Urothelium cell line (cell line): Measurements from ENCODE around the gene COX10.
A peak's percentile ranks its signal among the peaks of the same experiment; 100 is the strongest.
"Not testable (repeated sequence)": the region's sequence is repeated elsewhere in the genome, so short reads cannot be mapped to it uniquely, and the experiment has no call there.

Experiments used
- DNase-seq: peaks from one replicate; pipeline ENCODE4 v3.0.0; 2011; ENCODE audit warnings: low spot score, mixed read lengths
- FAIRE-seq: peaks from 2 replicates; lab custom pipeline; 2011; peaks lifted over from hg19 to GRCh38; lab: Jason Lieb, UNC

Gene COX10

GRCh38 chr17:14202388-14203166 is 133.3 kb downstream of the COX10 start:
- no peak for DNase-seq
- no peak for FAIRE-seq

DNA sequence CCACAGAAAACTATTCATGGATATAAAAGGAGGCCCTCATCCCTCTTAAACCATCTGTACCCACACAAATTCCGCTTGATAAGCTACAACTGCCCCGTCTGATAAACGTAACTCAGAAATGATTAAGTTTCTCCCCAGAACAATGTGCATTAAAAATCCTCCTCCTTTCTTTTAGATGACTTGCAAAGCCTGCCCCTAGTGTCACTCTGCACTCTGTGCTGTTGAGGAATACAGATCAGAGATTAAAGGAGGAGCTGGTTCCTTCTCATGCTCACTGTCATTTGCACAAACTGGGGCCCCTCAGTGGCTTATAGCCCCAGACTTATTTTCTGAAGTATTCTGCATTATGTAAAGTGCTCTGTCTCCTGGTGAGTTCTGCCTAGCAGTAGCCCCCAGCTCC is 134.1 kb downstream of the COX10 start:
- FAIRE-seq (no peak), DNase-seq (no peak)

DNA sequence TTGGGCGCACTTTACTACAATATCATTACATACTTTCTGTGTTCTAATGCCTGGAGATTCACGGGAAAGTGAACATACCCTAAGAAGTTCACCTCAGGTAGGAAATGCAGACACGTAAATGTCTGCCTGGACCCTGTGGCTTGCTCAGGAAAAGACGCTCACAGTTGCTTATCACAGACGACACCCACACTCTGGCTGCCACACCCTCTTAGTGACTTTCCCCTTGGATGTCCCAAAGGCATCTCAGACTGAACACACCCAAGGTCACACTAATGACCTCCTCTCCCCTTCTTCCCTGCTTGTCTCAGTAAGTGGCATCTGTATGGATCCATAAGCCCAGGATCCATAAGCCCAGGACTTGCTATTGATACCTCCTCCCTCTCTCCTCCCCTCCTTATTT is 134.8 kb downstream of the COX10 start:
- no peak for DNase-seq
- no peak for FAIRE-seq

DNA sequence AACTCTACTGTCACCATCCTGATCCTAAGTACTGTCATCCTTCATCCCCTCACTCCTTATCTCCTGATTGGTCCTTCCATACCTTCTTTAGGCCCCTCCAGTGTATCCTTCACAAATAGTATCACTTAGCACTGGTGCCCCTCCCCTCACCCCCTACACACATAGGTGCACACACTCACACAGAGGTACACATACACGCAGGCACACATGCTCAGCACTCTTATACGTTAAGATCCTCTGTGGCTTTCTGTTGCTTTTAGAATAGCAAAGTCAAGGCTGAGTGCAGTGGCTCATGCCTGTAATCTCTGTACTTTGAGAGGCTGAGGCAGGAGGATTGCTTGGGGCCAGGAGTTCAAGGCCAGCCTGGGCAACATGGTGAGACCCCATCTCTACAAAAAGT is 135.2 kb downstream of the COX10 start:
- FAIRE-seq (no peak), DNase-seq (no peak)

DNA sequence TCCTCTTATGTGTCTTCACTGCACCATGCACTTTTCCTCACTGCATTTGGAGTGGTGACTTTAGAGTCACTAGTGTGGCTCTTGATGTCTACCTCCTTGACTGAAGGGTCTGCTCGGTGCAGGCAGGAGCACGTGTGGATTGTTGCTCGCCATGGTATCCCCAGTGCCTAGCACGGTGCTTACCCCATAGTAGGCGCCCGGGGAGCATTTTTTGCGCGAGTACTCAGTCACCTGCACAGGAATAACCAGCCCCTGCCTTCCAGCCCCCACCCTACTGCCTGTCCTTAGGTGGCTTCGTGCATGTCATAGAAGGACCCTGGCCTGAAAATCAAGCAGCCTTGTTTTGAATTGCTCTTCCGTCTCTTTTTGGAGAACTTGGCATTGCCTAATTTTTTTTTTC is 136.1 kb downstream of the COX10 start:
- no peak for FAIRE-seq
- no peak for DNase-seq

GRCh38 chr17:14205992-14206461 is 136.7 kb downstream of the COX10 start:
- no peak for FAIRE-seq
- peak; percentile 72 for DNase-seq

- DNase-seq: no peak
- FAIRE-seq: no peak
Measured at GRCh38 chr17:14206891-14207290, 137.6 kb downstream of the COX10 start.

- DNase-seq (no peak), FAIRE-seq (no peak)
Measured at GRCh38 chr17:14207791-14208190, 138.5 kb downstream of the COX10 start.

GRCh38 chr17:14209215-14209614 is 139.9 kb downstream of the COX10 start:
- FAIRE-seq (no peak), DNase-seq (no peak)

DNA sequence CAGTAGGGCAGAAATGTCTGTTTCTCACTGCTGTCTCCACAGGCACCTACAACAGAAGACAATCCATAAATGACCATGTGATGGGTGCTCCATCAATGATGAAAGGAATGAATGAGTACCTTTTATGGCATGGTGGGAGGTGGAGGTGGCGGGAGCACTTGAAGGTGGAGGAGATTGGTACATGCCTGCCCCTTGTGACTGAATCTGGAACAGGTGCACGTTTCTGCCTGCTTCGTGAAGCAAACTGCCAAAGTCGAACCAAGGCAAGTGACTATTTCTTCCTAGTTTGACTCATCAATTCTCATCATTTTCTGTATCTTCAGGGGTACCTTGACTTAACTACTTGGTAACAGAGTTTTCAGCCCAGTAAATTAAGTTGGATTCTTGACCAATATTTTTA is 141.9 kb downstream of the COX10 start:
- no peak for DNase-seq
- FAIRE-seq: no peak

DNA sequence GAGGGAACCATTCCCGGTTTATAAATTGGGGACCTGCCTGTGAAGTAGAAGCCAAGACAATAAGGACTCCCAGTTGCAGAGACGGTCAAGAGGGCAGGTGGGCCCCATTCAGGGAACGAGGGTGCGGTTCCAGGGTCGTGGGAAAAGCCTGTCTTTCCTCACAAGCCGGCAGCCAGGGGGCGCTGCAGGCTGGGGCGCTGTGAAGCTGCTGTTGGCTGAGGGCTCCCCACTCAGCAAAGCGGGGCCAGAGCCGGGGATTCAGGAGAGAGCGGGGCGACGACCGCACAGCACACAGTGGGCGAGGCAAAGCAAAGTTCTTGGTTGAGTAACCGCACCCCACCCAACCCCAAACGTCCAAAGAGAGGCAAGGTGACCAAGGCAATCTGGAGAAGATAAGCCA is 142.5 kb downstream of the COX10 start:
- DNase-seq (no peak), FAIRE-seq (no peak)

DNA sequence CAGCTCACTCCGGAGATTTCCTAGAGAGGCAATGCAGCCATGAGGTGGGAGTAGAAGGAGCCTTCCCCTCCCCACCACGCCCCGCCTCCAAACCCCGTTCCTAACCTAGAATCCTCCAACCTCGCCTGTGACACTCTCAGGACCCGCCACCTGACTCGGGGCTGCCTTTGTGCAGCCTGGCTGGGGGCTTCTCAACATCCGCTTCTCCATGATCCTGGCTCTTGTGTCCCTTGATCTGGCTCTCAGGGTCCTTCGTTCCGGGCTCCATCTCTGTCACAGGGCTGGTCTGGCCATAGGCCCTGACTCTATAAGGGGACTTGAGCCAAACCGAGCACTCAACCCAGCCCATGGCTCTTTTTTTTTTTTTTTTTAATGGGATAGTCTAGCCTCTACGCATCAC is 143.1 kb downstream of the COX10 start:
- DNase-seq: no peak
- no peak for FAIRE-seq

- no peak for DNase-seq
- no peak for FAIRE-seq
Measured at GRCh38 chr17:14214271-14214670, 145.0 kb downstream of the COX10 start.

DNA sequence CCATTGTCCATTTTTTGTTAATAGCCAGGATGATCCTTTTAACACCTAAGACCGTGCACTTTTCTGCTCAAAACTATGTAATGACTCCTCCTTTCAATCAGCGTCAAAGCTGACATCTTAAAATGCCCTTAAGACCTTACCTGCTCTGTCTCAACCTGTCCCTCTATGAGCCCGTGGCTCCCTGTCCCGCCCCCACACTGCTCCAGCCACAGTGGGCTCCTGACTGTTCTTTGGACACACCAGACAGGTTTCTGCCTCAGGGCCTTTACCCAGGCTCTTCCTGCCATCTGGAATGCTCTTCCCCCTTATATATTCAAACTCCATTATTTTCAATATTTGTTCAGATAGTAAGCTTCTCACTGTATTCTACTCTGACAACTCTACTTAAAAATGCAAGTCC is 153.3 kb downstream of the COX10 start:
- no peak for FAIRE-seq
- no peak for DNase-seq

GRCh38 chr17:14225254-14225980 is 156.1 kb downstream of the COX10 start:
- DNase-seq: no peak
- FAIRE-seq: no peak

DNA sequence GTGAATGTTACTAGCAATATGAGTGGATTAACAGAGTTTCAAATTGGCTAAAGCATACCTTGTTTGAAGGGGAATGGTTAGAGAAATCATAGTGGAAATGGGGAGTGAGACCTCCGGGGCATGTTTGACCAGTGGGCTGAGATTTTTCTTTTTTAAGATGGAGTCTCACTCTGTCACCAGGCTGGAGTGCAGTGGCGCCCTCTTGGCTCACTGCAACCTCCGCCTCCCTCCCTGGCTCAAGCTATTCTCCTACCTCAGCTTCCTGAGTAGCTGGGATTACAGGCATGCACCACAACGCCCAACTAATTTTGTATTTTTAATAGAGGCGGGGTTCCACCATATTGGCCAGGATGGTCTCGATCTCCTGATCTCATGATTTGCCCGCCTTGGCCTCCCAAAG is 157.7 kb downstream of the COX10 start:
- no peak for FAIRE-seq

GRCh38 chr17:14228903-14229302 is 159.6 kb downstream of the COX10 start:
- FAIRE-seq: no peak
- DNase-seq: no peak

More for the DNA sequence above, 157.7 kb downstream of the COX10 start:
- DNase-seq: no peak

DNA sequence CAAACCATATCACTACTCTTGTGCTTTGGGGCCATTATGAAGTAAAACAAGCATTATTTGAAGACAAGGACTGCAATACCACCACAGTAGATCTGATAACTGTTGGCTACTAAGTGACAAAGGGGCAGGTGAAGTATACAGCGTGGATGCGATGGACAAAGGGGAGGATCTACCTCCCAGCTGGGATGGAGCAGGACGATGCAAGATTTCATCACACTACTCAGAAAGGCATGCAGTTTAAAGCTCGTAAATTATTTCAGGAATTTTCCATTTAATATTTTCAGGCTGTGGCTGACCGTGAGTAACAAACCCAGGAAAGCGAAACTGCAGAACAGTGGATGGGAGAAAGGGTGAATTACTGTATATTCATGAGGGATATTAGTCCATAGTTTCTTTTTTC is 161.9 kb downstream of the COX10 start:
- not testable (repeated sequence) for DNase-seq, FAIRE-seq

DNA sequence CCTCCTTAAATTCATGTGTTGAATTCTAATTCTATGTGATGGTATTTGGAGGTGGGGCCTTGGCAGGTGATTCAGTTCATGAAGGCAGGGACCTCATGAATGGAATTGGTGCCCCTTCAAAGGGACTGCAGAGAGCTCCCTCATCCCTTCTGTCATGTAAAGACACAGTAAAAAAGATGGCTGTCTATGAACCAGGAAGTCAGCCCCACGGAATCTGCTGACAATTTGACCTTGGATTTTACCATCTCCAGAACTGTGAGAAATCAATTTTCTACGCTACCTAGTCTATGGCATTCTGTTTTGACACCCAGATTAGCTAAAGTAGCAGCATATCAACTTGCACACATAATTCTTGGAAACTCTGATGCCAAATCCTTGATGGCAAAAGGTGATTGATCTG is 165.7 kb downstream of the COX10 start:
- not testable (repeated sequence) for DNase-seq, FAIRE-seq

- not testable (repeated sequence) for DNase-seq, FAIRE-seq
Measured at GRCh38 chr17:14236032-14236431, 166.7 kb downstream of the COX10 start.

- FAIRE-seq, DNase-seq: not testable (repeated sequence)
Measured at GRCh38 chr17:14236762-14237161, 167.5 kb downstream of the COX10 start, which contains the start of gene CDRT15. CDRT15 (minus strand) TSS chr17:14236862; CDS start chr17:14236833, 29 bp downstream.

DNA sequence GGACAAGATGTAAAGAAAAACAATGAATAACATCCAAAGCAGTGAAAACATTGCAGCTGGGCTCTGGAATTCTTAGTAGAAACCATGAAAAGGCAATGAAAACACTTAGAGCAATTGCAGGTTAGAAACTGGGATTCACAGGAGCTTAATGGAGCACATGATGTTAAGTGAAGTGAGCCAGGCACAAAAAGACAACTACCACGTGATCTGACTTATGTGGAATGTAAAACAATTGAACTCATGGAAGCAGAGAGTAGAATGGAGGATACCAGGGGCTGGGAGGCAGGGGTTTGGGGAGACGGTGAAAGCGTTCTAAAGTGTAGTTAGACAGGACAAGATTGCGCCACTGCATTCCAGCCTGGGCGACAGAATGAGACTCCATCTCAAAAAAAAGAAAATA is 170.0 kb downstream of the COX10 start:
- FAIRE-seq, DNase-seq: not testable (repeated sequence)
